Measurements from ENCODE around the gene SF3B2.
"Not testable (repeated sequence)": the region's sequence is repeated elsewhere in the genome, so short reads cannot be mapped to it uniquely, and the experiment has no call there.

The SF3B2 gene

DNA sequence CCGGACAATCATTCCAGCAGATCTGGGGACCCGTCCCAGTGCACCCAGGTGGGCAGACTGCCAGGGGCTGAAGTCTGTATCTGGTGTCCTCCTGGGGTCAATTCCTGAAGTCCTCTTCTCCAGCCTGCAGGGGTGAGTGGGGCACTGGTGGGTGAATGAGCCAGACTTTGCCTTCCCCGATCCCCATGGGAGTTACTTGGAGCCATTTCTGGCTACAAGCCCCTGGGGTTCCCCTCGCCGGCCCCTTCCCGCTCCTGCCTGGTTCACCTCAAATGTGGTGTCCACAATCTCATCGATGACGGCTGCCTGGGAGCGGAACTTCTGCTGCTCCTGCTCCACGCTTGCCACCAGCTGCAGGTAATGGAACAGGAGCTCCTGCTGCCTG lies 35.4 kb upstream of the SF3B2 start:
- no peak for DNase-seq

DNA sequence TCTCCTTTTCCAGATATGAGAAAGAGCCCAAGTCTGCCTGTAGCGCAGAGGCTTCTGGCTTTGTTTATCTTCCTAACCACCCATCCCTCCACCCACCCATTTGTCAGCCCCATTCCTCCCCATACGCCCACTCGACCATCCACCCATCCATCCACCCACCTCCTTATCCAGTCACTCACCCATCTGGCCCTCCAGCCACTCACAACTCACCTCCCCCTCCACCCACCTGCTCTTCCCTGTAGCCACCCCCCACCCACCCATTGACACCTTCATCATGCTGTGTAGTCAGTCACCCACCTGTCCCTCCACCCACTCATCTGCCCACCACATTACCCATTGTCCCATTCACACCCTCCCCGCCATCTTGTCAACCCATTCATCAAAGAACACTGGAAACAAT lies 34.8 kb upstream of the SF3B2 start:
- DNase-seq, result no peak

DNA sequence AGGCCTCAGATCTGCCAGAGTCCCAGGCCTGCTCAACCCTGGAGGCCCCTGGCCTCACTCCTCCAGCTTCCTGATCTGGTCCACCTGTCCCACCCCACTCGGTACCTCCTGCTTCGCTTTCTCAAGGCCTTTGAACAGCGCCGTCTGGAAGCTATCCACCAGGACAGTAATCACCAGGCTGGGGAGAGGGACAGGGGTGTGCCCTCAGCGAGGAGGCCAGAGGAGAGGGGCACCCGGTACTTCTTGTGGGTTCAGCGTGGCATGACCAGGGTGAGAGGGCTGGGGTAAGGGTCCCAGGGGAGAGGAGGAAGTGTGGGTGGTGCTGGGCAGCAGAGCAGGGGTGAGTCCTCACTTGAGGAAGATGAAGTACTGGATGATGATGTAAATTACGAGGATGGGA lies 32.0 kb upstream of the SF3B2 start:
- DNase-seq, result no peak

DNA sequence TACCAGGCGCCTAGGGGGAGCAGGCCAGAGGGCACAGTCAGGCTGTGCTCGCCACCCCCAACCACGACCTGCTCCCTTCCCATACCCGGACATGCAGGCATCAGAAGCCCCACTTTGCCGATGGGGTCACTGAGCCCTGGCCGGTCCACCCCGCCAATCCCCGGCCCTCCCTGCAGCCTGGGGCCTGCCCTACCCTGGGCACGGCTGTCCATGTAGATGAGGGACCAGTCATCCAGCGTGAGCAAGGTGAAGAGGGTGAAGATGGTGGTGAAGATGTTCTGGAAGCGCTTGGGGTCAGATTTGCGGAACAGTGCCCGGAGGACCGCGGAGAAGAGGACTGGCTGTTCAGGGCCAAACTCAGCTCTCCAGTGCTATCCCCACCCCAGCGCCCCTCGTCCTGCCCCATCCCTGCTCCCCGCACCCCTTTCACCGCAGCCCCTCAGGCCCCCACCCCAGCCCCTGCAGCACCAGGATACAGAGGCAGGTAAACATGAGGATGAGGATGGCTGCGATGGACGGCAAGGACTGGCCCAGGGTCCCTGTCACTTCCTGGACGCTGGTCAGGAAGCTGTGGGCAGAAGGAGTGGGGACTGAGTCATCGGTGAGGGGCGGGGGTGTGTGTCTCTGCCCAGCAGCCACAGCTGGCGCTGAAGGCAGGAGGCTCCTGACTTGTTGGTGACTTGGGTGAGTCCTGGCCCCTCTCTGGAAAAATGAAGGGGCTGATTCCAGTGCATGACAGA lies 31.4 kb upstream of the SF3B2 start:
- no peak for DNase-seq

DNA sequence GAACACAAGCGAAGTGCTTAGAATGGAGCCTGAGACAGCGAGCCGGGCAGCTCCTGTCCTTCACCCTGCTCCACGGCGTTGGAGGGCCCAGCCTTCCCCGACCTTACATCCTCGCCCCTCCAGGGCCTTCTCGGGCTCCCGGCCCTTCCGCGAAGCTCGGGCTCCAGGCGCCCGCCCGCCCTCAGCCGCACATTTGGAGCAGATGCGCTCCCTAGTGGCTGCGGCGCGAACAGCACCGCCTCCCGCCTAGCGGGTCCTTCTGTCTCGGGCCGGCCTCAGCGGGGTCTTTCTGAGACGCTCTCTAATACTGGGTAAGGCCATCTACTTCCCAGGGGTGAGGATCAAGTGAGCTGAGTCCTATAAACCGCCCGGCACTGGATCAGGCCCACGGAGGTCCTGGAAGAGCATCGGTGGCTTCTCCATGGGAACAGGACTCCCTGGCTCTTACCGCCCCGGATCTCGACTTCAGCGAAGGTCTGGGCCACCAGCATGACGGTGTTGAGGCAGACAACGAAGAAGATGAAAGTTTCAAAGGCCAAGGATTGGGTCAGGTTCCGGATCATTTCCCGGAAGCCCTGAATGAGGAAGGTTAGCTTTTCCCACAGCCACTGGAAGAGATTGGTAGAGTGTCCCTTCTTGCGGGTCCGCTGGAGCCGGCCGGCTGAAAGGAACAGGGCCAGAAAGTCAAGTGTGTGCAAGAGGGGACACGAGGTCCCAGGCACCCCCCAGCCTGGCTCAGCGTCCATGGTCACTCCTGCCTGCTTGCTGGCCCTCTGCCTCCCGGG lies 29.6 kb upstream of the SF3B2 start:
- DNase-seq, result no peak

DNA sequence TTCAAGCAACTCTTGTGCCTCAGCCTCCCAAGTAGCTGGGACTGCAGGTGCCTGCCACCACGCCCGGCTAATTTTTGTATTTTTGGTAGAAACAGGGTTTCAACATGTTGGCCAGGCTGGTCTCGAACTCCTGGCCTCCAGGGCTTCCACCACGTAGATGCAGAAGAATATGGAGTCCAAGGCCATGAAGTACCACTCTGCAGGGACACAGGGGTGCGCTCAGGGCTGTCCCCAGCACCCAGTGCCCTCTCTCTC lies 29.1 kb upstream of the SF3B2 start:
- not testable (repeated sequence) for DNase-seq

DNA sequence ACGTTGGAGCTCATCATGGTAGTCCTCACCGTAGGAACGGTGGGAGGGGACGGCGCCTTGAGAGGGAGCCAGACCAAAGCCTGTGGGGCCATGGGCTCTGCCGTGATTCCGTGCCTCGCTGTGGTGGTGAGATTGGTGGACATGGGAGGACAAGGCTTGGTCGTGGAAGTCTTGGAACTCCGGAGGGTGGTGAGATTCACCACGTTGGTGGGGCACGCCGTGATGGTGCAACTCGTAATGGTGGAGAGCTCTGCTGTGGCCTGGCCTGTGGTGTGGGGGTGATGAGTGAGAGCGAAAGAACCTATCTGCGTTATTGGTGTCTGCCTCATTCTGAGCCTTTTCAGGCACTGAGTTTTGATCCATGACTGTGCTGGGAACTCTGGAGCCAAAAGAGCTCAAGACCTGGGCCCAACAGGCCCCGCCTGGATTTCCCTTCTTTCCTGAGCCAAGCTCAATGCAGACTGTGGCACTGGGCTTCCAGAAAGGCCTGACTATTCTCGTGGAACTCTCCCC lies 26.1 kb upstream of the SF3B2 start, which contains the start of gene CATSPER1:
CATSPER1 (minus strand) TSS at position 463 of the 513 bp plus-strand sequence; CDS start at position 363, 100 bp downstream.
- DNase-seq, result no peak

DNA sequence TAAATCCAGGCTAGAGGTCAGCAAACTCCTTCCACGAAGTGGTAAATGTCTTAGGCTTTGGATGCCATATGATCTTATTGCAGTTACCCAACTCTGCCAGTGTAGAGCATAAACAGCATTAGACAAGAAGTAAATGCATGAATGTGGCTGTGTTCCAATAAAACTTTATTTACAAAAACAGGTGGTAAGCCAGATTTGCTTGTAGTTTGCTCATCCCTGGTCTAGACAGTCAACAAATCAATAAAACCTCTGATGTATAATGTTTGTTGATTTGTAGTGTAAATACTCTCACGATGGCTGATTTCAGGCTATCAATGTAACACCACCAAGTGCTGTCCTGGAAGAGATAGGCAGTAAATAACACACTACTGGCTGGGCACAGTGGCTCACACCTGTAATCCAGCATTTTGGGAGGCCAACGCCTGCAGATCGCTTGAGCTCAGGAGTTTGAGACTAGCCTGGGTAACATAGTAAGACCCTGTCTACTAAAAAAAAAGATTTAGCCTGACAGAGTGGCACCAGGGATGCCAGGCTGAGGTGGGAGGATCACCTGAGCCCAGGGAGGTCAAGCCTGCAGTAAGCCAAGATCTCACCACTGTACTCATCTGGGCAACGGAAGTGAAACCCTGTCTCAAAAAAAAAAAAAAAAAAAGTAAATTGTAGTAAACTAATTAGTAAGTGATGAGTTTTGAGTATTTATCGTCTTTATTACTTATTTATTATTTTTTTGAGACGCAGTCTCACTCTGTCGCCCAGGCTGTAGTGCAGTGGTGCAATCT lies 19.0 kb upstream of the SF3B2 start:
- no peak for DNase-seq

DNA sequence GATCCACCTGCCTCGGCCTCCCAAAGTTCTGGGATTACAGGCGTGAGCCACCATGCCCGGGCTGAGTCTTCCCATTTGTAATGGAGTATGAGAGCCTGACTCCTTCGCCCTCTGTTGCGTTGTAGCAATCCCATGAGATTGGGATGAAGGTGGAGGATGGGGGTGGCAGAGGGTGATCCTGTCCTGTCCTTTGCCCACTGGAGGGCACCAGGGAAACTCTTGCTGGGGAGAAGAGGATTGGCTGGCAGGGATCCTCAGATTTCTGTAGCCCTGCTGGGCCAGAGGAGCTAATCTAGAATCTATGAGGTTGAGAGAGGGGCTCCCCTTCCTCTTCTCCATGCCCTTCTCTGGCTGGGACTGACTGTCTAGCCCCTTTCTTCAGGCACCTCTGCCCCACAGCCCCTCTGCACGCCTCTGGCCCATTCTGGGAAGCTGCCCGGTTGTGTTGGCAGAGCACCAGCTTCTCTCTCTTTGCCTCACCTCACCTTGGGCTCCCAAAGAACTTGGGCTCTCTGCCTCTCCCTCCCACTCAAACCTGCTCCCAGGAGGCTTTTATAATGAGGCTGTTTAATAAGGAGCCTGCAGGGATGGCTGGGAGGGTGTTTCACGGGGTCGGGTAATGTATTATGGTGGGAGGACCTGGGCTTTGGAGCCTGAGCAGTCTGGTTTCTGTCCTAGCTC lies 16.4 kb upstream of the SF3B2 start:
- no peak for DNase-seq

DNA sequence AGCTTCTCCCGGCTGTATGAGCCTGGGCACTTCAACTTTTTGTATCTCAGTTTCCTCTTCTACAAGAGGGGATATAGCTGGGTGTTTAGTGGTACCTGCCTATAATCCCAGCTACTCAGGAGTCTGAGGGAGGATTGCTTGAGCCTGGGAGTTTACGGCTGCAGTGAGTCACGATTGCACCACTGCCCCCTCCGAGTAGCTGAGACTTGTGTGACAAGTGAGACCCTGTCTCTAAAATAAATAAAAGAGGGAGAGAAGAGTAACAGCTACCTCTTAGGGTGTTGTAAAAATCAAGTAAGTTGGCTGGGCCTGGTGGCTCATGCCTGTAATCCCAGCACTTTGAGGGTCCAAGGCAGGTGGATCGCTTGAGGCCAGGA lies 15.8 kb upstream of the SF3B2 start:
- DNase-seq, result no peak

DNA sequence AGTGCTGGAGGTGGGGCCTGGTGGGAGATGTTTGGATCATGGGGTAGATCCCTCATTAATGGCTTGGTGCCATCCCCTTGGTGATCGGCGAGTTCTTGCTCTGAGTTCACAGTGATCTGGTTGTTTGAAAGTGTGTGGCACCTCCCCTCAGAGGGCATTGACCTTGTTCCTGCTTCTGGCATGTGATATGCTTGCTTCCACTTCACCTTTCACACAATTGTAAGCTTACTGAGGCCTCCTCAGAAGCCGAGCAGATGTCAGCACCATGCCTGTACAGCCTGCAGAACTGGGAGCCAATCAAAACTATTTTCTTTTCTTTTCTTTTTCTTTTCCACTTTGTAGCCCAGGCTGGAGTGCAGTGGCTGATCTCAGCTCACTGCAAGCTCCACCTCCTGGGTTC lies 14.8 kb upstream of the SF3B2 start:
- DNase-seq, result no peak

DNA sequence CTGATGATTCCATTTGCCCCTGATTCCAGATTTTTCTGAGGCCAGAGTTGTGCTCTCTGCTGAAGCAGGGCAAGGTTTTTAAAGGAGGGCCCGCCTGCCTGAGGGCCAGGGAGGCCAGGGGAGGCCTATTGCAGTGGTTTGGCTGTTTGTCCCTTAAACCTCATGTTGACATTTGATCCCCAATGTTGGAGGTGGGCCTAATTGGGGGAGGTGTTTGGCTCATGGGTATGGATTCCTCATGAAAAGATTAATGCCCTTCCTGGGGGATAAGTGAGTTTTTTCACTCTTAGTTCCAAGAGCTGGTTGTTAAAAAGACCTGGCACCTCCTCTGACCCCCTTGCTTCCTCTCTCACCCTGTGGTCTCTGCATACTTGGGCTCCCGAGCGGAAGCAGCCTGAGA lies 12.4 kb upstream of the SF3B2 start:
- DNase-seq, result no peak

DNA sequence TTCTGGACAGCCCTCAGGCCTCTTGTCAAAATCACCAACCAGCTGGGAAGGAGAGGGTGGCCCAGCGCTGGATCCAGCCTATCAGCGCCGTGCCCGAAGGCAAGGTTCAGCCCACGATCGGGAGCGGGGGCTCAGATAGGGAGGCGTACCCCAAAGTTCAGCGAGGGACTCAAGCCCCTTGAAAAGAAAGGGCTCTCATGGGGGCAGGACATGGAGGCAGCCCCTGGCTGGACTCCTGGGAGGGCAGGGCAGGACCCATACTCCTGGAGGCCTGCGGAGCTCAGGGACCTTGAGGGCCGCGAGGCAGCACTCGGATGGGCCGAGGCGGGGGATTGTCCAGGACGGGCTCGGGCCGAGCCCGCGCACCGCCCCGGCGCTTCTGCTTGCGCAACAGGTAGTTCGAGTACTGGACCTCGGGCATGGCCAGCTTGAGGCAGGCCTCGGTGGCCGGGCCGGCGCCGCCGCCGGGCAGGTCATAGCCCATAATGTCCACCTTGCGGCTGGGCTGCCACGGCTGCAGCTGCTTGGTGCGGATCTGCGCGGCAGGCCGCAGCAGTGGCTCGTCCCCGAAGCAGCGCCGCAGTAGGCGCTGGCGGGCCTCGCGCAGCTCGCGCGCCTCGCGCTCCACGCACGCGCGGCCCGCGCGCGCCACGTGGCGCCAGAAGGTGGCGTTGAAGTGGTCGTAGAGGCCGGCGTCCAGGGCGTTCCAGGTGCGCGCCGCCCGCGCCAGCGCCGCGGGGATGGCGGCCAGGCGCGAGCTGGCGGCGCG lies 9.8 kb upstream of the SF3B2 start:
- no peak for DNase-seq

DNA sequence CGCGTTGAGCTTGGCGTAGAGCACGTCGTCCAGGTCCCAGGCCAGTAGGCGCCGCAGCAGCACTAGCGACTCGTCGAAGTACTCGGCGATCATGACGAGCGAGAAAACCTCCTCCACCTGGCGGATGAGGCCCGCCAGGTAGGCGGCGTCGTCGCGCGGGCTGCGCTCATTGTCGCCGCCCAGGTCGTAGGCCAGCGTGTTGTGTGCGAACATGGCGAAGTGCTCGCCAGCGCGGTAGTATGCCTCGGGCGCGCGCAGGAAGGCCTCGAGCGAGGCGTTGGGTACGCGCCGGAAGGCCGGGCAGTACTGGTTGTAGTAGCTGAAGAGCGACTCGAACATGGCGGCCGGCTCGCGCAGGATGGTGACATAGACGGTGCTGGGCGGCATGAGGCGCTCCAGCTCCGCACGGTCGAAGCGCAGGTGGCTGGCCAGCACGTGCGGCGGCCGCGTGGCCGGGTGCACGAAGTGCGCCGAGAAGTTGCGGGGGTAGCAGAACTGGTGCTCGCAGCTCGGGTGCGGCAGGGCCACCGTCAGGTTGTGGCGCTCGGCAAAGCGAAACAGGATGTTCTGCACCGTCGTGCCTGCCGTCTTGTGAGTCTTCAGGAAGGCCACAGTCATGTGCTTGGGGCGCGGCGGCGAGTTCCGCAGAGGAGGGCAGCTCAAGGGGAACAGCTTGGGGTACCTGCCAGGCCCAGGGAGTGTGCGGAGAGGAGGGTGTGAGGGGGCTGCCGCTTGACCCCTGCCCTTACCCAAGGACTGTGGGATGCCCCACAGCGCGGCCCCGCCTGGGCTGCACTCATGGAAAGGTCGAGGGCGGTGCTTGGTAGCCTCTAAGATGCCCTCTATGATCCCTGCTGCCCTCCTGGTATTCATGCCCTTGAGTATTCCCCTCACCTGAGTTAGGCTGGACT lies 8.9 kb upstream of the SF3B2 start:
- DNase-seq, result no peak

DNA sequence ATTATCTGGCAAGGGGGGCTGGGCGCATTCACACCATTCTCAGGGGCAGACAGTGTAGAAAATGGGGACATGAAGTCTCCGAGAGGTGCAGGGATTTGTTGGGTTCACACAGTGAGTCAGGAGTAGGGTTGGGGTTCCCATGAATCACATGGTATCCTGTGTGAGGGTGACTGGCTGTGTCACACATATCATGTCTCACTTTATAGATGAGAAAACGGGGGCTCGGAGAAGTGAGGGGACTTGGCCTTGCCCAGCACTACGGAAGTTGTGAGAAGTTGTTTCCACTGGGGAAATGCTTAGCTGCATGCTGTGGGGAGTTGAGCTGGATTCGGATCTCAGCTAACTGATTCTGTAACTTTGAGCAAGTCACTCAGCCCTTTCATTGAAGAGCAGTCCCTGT lies 7.4 kb upstream of the SF3B2 start:
- DNase-seq, result no peak

DNA sequence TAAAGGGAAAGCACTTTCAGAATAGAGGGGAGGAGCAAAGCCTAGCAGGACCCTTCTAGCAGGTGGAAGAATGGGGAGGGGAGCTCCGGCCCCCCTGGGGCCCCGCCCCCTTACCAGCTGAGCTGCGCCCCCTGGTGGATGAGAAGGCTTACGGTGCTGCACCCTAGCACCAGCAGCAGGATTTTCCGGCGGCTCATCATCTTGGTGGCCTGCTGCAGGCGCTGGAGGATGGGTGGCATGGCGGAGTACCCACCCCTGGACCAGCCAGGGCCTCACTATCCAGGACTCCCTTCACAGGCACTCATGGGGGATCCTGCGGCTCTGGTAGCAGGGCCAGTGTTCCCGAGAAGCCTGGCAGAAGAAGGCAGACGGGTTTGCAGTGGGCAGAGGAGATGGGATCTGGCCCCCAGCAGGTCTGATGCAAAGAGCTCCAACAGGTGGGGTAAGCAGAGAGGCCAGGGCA lies 7.0 kb upstream of the SF3B2 start:
- peak; percentile 24 for DNase-seq

DNA sequence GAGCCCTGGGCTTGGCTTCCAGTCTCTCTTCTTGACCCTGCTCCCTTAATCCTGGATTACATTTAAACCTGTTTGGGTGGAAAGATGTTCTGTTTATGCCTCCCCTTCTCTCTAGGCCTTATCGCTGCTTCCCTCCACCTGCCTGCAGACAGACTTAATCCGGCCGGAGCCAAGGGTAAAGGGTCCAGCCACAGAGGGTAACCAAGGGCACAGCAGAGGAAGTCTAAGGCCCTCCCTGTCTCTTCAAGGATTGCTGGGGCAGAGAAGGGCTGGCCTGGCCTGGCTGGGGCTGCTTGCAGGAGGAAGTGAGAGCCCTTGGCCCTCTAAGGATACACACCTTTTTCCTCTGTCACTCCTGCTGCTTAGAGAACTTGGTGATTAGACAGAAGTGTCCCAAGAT lies 5.3 kb upstream of the SF3B2 start:
- no peak for DNase-seq

DNA sequence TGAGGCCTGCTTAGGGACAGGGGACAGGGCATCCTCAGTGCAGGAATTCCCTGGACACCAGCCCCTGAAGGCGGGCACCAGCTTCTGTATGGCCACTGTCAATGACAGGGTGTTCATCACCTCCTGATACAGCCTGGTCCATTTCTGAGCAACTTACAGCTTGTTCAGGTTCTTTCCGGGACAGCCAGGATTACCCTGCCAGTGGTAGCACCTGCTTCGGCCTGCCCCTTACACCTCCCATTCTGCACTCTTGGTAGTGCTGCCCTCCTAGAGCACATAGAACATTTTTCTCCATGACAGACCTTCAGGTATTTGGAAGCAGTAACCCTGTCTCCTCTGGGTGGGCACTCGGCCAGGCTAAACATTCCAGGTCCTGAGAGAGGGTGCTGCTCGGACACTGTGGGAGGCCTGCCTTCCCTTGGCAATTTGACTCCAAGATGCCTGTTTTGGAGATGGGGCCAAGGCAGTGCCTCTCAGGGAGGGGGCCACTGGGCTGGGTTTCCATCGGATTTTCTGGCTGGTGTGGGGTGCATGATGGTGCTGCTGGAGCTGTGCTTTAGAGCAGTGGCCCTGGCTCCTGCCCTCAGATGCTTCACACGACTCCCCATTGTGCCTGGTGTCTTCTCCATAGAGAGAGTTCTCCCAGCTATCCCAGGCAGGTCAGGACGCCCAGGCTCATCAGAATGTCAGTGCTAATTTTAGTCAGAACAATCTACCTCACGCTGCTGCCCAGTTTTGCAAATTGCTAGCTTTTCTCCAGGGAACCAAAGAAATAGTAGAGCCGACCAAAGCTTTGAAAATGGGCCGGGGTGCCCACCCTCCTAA lies 4.4 kb upstream of the SF3B2 start:
- no peak for DNase-seq

DNA sequence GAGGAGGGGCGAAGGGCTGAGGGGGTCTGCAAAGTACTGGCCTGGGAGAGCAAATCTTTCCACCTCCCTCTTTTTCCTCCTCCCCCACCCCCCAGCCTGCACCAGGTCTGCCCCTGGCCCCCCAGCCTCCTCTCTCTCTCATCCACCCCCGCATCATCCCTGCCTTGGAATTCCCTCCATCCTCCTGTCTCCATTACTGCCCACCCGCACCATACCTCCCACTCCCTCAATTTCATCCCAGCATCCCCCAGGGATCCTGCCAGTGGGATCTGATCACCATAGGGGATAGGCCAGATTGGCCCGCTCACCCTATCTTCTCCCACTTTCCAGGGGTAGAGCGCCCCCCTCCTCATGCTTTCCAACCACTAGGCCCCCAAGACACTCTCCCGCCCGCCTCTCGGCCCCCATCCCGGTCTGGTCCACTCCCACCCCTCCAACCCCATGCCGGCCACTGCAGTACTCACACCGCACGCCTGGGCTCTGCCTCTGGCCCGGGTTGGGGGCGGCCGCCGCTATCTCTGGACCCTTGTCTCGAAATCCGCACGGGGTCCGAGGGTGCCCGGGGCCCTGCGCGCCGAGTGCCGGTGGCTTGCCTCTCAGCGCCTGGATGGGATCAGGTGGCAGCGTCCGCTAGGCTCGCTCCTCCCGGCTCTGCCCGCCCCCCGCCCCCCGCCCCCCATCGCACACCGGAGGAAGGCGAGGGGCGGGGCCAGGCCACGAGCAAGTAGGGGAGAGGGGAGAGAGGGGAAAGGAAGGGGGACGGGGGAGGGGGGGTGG lies 3.4 kb upstream of the SF3B2 start, which contains the start of gene GAL3ST3:
GAL3ST3 (minus strand) TSS at position 615 of the 777 bp plus-strand sequence. CDS start 3,746 bp downstream, outside the sequence.
- no peak for DNase-seq
